ENCODE measurements around the gene TNFRSF8. TPM values are rescaled to one million over a fixed set of nuclear protein-coding genes. Genes with fewer than 3 reads are reported as not detected.
A peak's percentile ranks its signal among the peaks of the same experiment; 100 is the strongest.

The TNFRSF8 gene
- total RNA-seq, 1 donor from 2014 or later: 2.2 TPM

DNA sequence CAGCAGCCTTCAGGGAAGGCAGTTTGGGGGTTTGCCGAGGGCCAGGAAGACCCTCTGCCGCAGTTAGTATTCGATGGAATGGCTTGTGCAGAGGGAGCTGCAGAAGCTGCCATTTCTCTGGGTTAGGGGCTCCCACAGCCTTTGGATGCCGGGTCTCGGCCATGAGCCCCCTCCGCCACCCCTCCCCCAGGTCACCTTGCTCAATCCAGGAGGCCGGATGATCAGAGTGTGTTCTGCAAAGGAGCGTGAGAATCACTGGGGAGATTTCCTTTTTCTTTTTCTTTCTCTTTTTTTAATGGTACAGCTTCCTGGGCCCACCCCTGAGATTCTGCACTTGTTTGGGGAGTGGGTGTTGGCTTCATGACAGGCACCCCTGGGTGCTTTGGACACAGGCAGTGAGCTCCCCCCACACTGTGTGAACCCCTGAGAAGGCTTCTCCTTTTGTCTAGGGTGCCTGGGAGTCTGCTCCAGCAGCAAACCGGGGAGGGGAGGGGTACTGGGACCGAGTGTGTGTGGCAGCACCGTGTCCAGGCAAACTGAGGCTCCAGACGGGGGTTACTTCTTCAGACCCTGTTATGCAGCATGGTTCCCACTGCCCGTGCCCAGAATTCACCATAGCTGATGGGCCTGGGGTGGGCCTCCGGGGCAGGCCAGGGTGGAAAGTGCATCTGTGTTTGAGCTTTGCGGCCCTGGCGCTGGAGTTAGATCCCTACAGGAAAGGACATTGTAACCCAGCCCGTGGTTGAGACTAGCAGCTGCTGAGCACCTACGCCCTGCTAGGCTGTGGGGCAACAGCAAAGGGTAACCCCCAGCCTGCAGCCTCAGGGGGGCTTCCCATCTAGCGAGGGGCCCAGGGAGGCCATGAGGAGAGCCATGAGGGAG is 122.2 kb downstream of the TNFRSF8 start:
- TF ChIP-seq, protein P1, sequence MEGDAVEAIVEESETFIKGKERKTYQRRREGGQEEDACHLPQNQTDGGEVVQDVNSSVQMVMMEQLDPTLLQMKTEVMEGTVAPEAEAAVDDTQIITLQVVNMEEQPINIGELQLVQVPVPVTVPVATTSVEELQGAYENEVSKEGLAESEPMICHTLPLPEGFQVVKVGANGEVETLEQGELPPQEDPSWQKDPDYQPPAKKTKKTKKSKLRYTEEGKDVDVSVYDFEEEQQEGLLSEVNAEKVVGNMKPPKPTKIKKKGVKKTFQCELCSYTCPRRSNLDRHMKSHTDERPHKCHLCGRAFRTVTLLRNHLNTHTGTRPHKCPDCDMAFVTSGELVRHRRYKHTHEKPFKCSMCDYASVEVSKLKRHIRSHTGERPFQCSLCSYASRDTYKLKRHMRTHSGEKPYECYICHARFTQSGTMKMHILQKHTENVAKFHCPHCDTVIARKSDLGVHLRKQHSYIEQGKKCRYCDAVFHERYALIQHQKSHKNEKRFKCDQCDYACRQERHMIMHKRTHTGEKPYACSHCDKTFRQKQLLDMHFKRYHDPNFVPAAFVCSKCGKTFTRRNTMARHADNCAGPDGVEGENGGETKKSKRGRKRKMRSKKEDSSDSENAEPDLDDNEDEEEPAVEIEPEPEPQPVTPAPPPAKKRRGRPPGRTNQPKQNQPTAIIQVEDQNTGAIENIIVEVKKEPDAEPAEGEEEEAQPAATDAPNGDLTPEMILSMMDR (IDR thresholded peaks at IDR 0.05): no peak
- Mint-ChIP-seq H3K4me3 (no peak overlapping the region), H3K27me3 (no peaks in the 10 kb centered on the region), H3K36me3 (ENCODE audit: low read depth) (peaks cover 50% of the 10 kb centered on the region), H3K9me3 (no peaks in the 10 kb centered on the region), H3K27ac (peak overlapping the region; percentile 41), H3K4me1 (peaks cover 64% of the 10 kb centered on the region)
- ChIA-PET POLR2A (no interaction called here), CTCF (interaction anchor here (1.4 kb wide), 1 partner anchor 60 kb away, joined by 6 read pairs; no protein-coding TSS in a partner anchor)
- intact Hi-C loops (cut with micrococcal nuclease): loop anchor here (2.0 kb wide), 1 partner anchor 24 kb away; no protein-coding TSS in a partner anchor
- ATAC-seq (ENCODE audit: low read depth) (no peak), DNase-seq (no peak)

DNA sequence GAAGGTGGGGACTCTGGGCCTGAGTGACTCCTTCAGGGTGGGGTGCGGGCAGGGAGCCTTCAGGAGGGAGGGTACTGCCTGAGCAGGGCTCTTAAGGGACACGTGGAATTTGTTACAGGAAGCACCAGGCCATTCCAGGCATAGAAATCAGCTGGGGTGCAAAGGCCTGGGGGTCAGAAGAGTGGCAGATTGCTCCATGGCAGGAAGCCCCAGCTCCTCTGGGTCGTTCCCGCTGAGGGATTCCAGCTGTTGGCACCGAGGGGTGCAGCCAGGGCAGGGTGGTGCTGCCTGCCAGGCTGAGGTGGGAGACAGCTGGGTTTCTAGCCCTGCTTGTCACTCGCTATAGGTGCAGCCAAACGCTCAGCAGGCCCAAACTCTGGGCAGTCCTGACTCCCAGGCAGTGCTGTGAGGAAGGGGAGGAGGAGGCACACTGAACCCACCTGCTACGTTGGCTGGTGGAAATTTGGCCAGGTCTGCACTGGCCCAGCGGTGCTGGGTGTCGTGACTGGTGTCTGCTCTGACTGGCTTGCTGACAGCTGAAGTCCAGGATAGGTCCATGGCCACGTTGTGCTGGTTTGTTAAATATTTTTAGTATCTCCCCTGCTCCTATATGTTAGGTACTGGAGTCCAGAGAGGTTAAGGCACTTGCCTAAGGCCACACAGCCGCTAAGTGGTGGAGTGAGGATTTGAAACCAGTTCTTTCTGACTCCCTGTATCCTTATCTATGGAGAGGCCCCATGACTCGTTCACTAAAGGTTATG is 123.0 kb downstream of the TNFRSF8 start:
- no peak for ATAC-seq (ENCODE audit: low read depth)
- CTCF ChIA-PET: interaction anchor here (1.4 kb wide), 1 partner anchor 61 kb away, joined by 6 read pairs; no protein-coding TSS in a partner anchor
- Mint-ChIP-seq H3K4me1 (peaks cover 59% of the 10 kb centered on the region), H3K4me3 (no peak overlapping the region), H3K27ac (peak overlapping the region; percentile 50), H3K27me3 (no peaks in the 10 kb centered on the region), H3K36me3 (ENCODE audit: low read depth) (peaks cover 52% of the 10 kb centered on the region), H3K9me3 (no peaks in the 10 kb centered on the region)
- intact Hi-C loops (cut with micrococcal nuclease): loop anchor here (2.0 kb wide), 1 partner anchor 23 kb away; no protein-coding TSS in a partner anchor
- POLR2A ChIA-PET: no interaction called here
- TF ChIP-seq, protein P1 (IDR thresholded peaks at IDR 0.05): no peak
- no peak for DNase-seq

DNA sequence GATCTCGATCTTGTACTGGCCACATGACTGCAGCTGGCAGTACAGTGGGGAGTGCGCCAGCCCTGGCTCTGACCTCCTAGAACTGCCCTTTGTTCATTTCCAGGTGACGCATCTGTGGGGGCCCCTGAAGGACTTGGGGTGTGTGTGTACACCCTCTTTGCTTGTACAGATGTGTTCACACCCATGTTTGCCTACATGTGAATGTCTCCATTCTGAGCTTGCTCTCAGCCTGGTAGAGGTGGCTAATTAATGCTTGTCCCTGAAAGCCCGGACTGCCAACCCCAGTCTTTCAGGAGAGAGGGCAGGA is 123.5 kb downstream of the TNFRSF8 start:
- H3K9me3 Mint-ChIP-seq: no peaks in the 10 kb centered on the region
- TF ChIP-seq, protein P1 (IDR thresholded peaks at IDR 0.05): no peak
- ATAC-seq (ENCODE audit: low read depth) (no peak), DNase-seq (no peak)
- ChIA-PET POLR2A (no interaction called here), CTCF (interaction anchor here (2.8 kb wide), 1 partner anchor 61 kb away, joined by 18 read pairs; no protein-coding TSS in a partner anchor)
- no peaks in the 10 kb centered on the region for H3K27me3 Mint-ChIP-seq
- peaks cover 55% of the 10 kb centered on the region for H3K4me1 Mint-ChIP-seq
- intact Hi-C loops (cut with micrococcal nuclease): no loop called here
- H3K27ac Mint-ChIP-seq: peak overlapping the region; percentile 50
- H3K36me3 Mint-ChIP-seq (ENCODE audit: low read depth): peaks cover 52% of the 10 kb centered on the region
- no peak overlapping the region for H3K4me3 Mint-ChIP-seq

DNA sequence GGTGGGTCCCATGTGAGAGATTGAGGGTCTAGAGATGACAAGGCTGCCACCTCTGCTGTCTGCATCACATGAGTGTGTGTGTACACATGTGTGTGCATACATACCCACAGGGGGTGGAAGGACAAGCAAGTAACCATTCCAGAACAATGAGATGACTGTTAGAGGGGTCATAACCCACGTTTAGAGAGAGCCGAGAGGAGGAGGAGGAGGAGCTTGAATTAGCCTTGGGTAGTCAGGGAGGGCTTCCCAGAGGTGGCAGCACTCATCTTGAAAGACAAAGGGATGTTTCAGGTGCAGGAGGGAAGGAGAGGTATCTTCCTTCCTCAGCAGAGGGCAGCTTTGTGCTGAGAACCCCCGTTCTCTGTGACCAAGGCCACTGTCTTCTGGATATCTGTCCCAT is 125.0 kb downstream of the TNFRSF8 start:
- peak overlapping the region; percentile 13 for H3K27ac Mint-ChIP-seq
- no peak for DNase-seq
- H3K9me3 Mint-ChIP-seq: no peaks in the 10 kb centered on the region
- ChIA-PET CTCF (interaction anchor here (0.6 to 2.8 kb wide), 2 partner anchors 23 to 63 kb away, joined by 4 to 18 read pairs; no protein-coding TSS in a partner anchor), POLR2A (no interaction called here)
- TF ChIP-seq, protein P1 (IDR thresholded peaks at IDR 0.05): no peak
- intact Hi-C loops (cut with micrococcal nuclease): no loop called here
- H3K4me1 Mint-ChIP-seq: peaks cover 40% of the 10 kb centered on the region
- H3K27me3 Mint-ChIP-seq: no peaks in the 10 kb centered on the region
- peaks cover 58% of the 10 kb centered on the region for H3K36me3 Mint-ChIP-seq (ENCODE audit: low read depth)
- no peak for ATAC-seq (ENCODE audit: low read depth)
- H3K4me3 Mint-ChIP-seq: no peak overlapping the region

Measured in activated B cell treated with CpG ODN at 0.5 μM for 24 hours (primary cell).